Common myeloid progenitor, CD34-positive (primary cell): ENCODE results near the gene FKBP15.

Source experiments
- CTCF ChIA-PET: fragments of 350-600 bp; sonication (Branson Sonifier 250); formaldehyde crosslinking; loops from one replicate; lab custom pipeline; 2021; ENCODE audit warnings: antibody characterized with exemption; lab: Charles Lee
- POLR2A ChIA-PET: fragments of 350-600 bp; sonication (Branson Sonifier 250); formaldehyde crosslinking; loops from one replicate; lab custom pipeline; 2021; ENCODE audit warnings: antibody characterized with exemption; lab: Charles Lee
- DNase-seq, 3 donors: peaks; one replicate each; pipeline versions ENCODE4 v3.0.0 to v3.0.0-alpha.2; 2013
- H3K27ac ChIP-seq, 2 experiments: 1 replicate in 1 of 2; 2 replicates in 1 of 2; pipeline ENCODE4 v1.7.0; 2013; ENCODE audit warnings: inconsistent platforms in 2 of 2, low read length in 2 of 2, mild to moderate bottlenecking in 2 of 2, low read depth in 1 of 2, moderate library complexity in 1 of 2; ENCODE audit not compliant: severe bottlenecking in 2 of 2, insufficient read depth in 1 of 2, poor library complexity in 1 of 2
- H3K27me3 ChIP-seq, 5 experiments: replicated peaks in 2 of 5; 1 replicate in 3 of 5; 2 replicates in 2 of 5; pipeline versions ENCODE4 v1.6.1 to v1.7.0; 2013; ENCODE audit warnings: low read length in 4 of 5, mild to moderate bottlenecking in 2 of 5, moderate library complexity in 2 of 5, inconsistent platforms in 1 of 5; ENCODE audit not compliant: insufficient read depth in 5 of 5, control insufficient read depth in 4 of 5
- H3K36me3 ChIP-seq, 4 experiments: 1 replicate in 2 of 4; 2 replicates in 2 of 4; pipeline versions ENCODE4 v1.6.1 to v1.7.0; 2013; ENCODE audit warnings: low read length in 3 of 4, control low read depth in 1 of 4, mild to moderate bottlenecking in 1 of 4; ENCODE audit not compliant: control insufficient read depth in 4 of 4, insufficient read depth in 4 of 4
- H3K4me1 ChIP-seq, 4 experiments: 1 replicate in 3 of 4; 2 replicates in 1 of 4; pipeline versions ENCODE4 v1.6.1 to v1.7.1; 2013; ENCODE audit warnings: low read length in 3 of 4, mild to moderate bottlenecking in 3 of 4, control low read depth in 1 of 4, inconsistent platforms in 1 of 4, moderate library complexity in 1 of 4; ENCODE audit not compliant: control insufficient read depth in 4 of 4, insufficient read depth in 4 of 4; ENCODE audit errors: control extremely low read depth in 1 of 4
- H3K4me3 ChIP-seq, 7 experiments: 1 replicate in 4 of 7; 2 replicates in 3 of 7; pipeline versions ENCODE4 v1.5.1 to v1.7.0; 2013; ENCODE audit warnings: mild to moderate bottlenecking in 7 of 7, low read length in 6 of 7, moderate library complexity in 6 of 7, inconsistent platforms in 2 of 7, low read depth in 2 of 7, control low read depth in 1 of 7; ENCODE audit not compliant: insufficient read depth in 4 of 7, control insufficient read depth in 1 of 7; ENCODE audit errors: extremely low read depth in 1 of 7
- H3K9me3 ChIP-seq, 5 experiments: 1 replicate in 4 of 5; 2 replicates in 1 of 5; pipeline versions ENCODE4 v1.6.1 to v1.7.1; 2013; ENCODE audit warnings: low read length in 4 of 5, mild to moderate bottlenecking in 2 of 5, inconsistent platforms in 1 of 5, low read depth in 1 of 5, moderate library complexity in 1 of 5; ENCODE audit not compliant: control insufficient read depth in 4 of 5, insufficient read depth in 2 of 5; ENCODE audit errors: control extremely low read depth in 1 of 5
- WGBS: methylation state at CpG from one replicate; pipeline ENCODE4 v1.1.5; 2013; ENCODE audit not compliant: insufficient coverage; 5-methylcytosine and 5-hydroxymethylcytosine counted together

FKBP15 gene

DNA sequence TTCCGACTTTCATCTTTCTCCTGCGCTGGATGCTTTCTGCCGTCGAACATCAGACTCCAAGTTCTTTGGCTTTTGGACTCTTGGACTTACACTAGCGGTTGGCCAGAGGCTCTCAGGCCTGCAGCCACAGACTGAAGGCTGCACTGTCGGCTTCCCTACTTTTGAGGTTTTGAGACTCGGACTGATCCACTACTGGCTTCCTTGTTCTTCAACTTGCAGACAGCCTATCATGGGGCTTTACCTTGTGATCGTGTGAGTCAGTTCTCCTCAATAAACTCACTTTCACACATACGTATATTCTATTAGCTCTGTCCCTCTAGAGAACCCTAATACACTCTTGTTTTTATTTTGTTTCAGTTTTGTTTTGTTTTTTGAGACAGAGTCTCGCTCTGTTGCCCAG lies 10.3 kb downstream of the FKBP15 start:
- Histone ChIP-seq H3K4me1 (peaks cover 0 to 10% (median 5%) of the 10 kb centered on the region in 4 experiments), H3K27ac (no peak overlapping the region), H3K4me3 (no peak overlapping the region), H3K27me3 (no peaks in the 10 kb centered on the region), H3K9me3 (no peaks in the 10 kb centered on the region), H3K36me3 (peaks cover 5 to 32% (median 18%) of the 10 kb centered on the region in 4 experiments)
- POLR2A ChIA-PET: no interaction called here
- WGBS: 96% methylated on average over 9 of the region's 10 CpGs
- CTCF ChIA-PET: no interaction called here
- no peak for DNase-seq

DNA sequence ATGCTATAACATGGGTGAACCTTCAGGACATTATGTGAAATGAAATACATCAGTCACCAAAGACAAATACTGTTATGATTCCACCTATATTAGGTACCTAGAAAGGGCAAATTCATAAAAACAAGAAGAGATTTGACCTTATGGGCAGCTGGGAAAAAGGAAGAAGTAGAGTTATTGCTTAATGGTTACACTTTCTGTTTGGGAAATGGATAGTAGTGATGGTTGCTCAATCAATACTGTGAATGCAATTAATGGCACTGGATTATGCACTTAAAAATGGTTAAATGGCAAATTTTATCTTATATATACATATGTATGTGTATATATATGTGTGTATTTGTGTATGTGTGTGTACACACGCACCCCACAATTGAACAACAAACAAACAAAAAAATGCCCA lies 15.2 kb downstream of the FKBP15 start:
- WGBS: no CpG with 5 or more reads among the region's 1 CpG
- DNase-seq: no peak
- Histone ChIP-seq H3K27me3 (no peaks in the 10 kb centered on the region), H3K4me3 (no peak overlapping the region), H3K9me3 (no peaks in the 10 kb centered on the region), H3K4me1 (peaks cover 0 to 6% (median 0%) of the 10 kb centered on the region in 4 experiments), H3K27ac (no peak overlapping the region), H3K36me3 (peaks cover 13 to 53% (median 31%) of the 10 kb centered on the region in 4 experiments)
- ChIA-PET CTCF (interaction anchor here (1.6 kb wide), 1 partner anchor 15 kb away, joined by 4 read pairs; the partner anchor contains the start of gene FKBP15), POLR2A (no interaction called here)

GRCh38 chr9:113205432-113205831 lies 15.6 kb downstream of the FKBP15 start:
- Histone ChIP-seq H3K4me3 (no peak overlapping the region), H3K36me3 (peaks cover 13 to 48% (median 28%) of the 10 kb centered on the region in 4 experiments)
- DNase-seq: no peak

DNA sequence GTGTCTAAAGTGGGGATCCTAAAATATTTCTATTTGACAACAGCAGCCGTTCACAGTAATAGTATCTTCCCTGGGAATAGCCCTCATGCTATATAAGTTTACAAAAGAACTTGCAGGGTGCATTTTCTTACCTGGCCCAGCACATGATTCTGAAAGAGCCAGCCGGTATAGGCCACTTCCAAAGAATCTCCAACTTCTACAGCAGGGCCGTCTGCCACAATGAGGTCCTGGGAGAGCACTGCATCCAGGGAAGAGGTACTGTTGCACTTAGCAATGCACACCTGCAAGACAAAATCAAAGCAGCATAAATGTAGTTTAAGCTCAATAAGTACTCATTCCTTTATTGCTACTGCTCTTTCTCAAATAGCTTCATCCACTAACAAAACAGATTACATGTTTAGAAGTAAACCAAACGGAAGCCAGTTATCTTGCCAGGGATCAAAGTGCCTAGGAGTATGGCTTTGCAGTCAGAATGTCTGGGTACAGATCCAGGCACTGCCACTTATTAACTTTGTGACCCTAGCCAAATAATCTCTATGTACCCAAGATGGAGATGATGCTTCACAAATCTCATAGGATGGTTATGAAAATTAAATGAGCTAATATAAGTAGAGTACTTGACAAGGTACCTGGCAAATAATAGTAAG lies 21.3 kb downstream of the FKBP15 start:
- no peak overlapping the region for H3K27ac ChIP-seq
- no peaks in the 10 kb centered on the region for H3K27me3 ChIP-seq
- ChIA-PET POLR2A (no interaction called here), CTCF (no interaction called here)
- no peak for DNase-seq
- no peaks in the 10 kb centered on the region for H3K9me3 ChIP-seq
- no peaks in the 10 kb centered on the region for H3K4me1 ChIP-seq
- H3K36me3 ChIP-seq: peaks cover 12 to 56% (median 42%) of the 10 kb centered on the region in 4 experiments
- 100% methylated on average over 2 of the region's 4 CpGs for WGBS
- H3K4me3 ChIP-seq: no peak overlapping the region

More at GRCh38 chr9:113205432-113205831, 15.6 kb downstream of the FKBP15 start:
- Histone ChIP-seq H3K27me3 (no peaks in the 10 kb centered on the region), H3K27ac (no peak overlapping the region), H3K9me3 (no peaks in the 10 kb centered on the region), H3K4me1 (peaks cover 0 to 6% (median 0%) of the 10 kb centered on the region in 4 experiments)
- WGBS: no CpG with 5 or more reads among the region's 2 CpGs
- CTCF ChIA-PET: no interaction called here
- POLR2A ChIA-PET: no interaction called here

DNA sequence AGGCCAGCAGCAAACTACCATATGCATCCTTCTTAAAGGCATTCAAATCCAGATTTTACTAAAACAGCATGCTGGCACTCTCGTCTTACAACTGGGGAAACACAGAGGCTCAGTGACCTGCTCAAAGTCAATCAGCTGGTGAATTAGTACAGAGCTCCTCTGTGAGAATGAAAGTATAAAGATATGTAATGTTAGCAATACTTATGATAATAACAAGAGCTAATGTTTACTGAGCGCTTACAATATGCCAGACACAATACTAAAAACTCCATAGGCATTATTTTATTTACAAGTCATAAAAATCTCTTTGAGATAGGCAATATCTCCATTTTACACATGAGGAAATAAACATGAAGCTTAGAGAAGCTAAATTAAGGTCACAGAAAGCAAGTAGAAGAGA lies 28.6 kb downstream of the FKBP15 start:
- no peak overlapping the region for H3K4me3 ChIP-seq
- H3K27ac ChIP-seq: no peak overlapping the region
- peaks cover 0 to 10% (median 0%) of the 10 kb centered on the region in 4 experiments for H3K4me1 ChIP-seq
- H3K9me3 ChIP-seq: no peaks in the 10 kb centered on the region
- DNase-seq: no peak
- peaks cover 7 to 69% (median 41%) of the 10 kb centered on the region in 4 experiments for H3K36me3 ChIP-seq
- ChIA-PET POLR2A (no interaction called here), CTCF (interaction anchor here (1.8 kb wide), 1 partner anchor 33 kb away, joined by 3 read pairs; no protein-coding TSS in a partner anchor)
- H3K27me3 ChIP-seq: no peaks in the 10 kb centered on the region
- no CpG with 5 or more reads among the region's 2 CpGs for WGBS

- Histone ChIP-seq H3K4me3 (no peak overlapping the region), H3K9me3 (no peaks in the 10 kb centered on the region), H3K27ac (peak overlapping the region in 1 of 2 experiments; percentile 43), H3K27me3 (no peaks in the 10 kb centered on the region), H3K4me1 (peaks cover 0 to 10% (median 0%) of the 10 kb centered on the region in 4 experiments), H3K36me3 (peaks cover 20 to 82% (median 55%) of the 10 kb centered on the region in 4 experiments)
- DNase-seq: peak in 2 of 3 donors; percentile 16 to 24
- POLR2A ChIA-PET: no interaction called here
- 96% methylated on average over 8 of the region's 9 CpGs for WGBS
- CTCF ChIA-PET: interaction anchor here (0.9 kb wide), 1 partner anchor 34 kb away, joined by 3 read pairs; no protein-coding TSS in a partner anchor
These were observed 33.0 kb downstream of the FKBP15 start for GRCh38 chr9:113187929-113188595.
